ENCODE results near the gene CAPN11.

Gene CAPN11

DNA sequence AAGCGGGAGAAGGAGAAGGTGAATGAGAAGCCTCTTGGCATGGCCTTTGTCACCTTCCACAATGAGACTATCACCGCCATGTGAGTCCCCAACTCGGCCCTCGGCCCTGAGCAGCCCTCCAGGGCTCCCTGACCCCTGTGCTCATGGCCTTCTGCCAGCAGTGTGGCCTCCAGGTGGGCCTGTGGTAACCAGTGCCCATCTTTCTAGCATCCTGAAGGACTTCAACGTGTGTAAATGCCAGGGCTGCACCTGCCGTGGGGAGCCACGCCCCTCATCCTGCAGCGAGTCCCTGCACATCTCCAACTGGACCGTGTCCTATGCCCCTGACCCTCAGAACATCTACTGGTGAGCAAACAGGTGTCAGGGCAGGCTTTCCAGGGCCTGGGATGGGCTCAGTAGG, 10.3 kb upstream of the CAPN11 start:
- DNase-seq (ENCODE audit: extremely low read depth, low read depth): no peak
- TF ChIP-seq, protein P1, sequence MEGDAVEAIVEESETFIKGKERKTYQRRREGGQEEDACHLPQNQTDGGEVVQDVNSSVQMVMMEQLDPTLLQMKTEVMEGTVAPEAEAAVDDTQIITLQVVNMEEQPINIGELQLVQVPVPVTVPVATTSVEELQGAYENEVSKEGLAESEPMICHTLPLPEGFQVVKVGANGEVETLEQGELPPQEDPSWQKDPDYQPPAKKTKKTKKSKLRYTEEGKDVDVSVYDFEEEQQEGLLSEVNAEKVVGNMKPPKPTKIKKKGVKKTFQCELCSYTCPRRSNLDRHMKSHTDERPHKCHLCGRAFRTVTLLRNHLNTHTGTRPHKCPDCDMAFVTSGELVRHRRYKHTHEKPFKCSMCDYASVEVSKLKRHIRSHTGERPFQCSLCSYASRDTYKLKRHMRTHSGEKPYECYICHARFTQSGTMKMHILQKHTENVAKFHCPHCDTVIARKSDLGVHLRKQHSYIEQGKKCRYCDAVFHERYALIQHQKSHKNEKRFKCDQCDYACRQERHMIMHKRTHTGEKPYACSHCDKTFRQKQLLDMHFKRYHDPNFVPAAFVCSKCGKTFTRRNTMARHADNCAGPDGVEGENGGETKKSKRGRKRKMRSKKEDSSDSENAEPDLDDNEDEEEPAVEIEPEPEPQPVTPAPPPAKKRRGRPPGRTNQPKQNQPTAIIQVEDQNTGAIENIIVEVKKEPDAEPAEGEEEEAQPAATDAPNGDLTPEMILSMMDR (IDR thresholded peaks at IDR 0.05; ENCODE audit: low read depth, low read length, missing control alignments): no peak
- no peak overlapping the region for H3K4me3 ChIP-seq (replicated peaks; ENCODE audit: low read depth, low read length)

DNA sequence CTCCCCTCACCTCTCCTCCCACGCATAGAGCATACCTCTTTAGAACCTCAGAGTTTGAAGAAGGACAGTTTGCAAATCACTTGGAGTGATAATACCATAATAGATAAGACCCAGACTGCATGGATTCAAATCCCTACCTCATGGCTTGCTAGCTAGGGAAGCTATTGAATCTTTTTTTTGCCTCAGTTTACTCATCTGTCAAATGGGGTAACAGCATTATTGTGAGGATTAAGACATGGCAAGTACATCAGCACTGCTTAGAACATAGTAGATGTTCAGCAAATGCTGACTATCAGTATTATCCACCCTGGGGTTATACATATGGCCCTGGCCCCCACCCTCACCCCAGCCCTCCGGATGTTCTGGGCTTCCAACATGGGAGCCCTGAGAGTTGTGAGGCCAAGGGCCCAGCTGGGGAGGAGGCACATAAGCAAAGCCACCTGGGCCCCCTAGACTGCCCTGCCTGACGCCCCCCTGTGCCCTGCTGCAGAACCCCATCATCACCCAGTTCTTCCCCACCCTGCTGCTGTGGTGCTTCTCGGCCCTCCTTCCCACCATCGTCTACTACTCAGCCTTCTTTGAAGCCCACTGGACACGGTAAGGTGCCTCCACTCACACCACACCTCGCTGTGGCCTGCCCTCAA, 9.1 kb upstream of the CAPN11 start:
- no peak overlapping the region for H3K4me3 ChIP-seq (replicated peaks; ENCODE audit: low read depth, low read length)
- TF ChIP-seq, protein P1 (IDR thresholded peaks at IDR 0.05; ENCODE audit: low read depth, low read length, missing control alignments): no peak
- no peak for DNase-seq (ENCODE audit: extremely low read depth, low read depth)

DNA sequence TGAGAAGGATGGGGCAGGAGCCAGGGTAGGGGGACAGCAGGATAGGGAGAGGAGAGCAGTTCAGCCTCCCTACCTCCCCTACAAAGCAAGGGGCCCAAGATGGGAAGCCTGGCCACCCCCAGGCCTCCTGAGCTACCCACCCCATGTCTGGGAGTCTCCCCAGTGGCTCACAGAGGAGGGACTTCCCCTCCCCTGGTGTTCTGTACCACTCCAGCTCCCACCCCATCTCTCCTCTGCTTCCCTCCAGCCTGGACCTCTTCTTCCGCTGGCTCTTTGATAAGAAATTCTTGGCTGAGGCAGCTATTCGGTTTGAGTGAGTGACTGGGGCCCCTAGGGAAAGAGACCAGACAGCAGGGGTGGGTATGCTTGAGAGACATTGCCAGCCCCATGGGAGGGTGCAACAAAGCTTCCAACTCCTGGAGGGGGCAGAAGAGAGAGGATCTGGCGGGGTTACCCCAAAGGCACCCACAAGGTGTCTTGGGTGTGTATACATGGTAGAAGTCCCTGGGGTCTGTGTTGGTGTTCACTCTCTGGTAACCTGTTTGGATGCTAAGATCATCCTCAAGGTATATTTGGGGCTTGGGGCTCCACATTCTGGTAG, 8.2 kb upstream of the CAPN11 start:
- TF ChIP-seq, protein P1 (IDR thresholded peaks at IDR 0.05; ENCODE audit: low read depth, low read length, missing control alignments): no peak
- no peak for DNase-seq (ENCODE audit: extremely low read depth, low read depth)

DNA sequence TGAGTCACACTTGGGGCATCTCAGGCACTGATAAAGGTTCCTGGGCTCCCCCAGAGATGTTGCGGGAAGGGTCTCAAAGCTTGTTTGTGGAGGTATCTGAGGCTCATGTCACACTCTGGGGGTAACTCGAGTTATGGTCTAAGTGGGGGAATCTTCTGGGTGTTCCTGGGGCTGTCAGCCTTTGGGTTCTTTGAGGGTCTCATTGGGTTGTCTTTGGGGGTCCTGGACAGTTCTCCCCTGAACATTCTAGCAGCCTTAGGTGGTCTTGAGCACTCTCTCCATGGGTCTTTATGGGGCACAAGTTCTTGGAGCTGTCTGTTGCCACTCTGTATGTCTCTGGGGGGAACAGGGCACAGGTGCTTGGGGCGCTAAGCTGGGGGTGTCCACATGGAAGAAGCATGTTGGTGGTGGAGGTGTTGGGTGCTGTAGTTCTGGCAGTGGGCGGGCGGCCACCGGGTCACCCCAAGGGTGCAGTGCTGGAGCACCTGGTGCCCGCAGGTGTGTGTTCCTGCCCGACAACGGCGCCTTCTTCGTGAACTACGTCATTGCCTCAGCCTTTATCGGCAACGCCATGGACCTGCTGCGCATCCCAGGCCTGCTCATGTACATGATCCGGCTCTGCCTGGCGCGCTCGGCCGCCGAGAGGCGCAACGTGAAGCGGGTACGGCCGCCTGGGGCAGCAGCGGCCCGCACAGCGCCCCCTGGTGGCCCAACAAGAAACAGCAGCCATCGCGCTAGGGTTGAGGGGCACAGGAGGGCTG, 7.1 kb upstream of the CAPN11 start:
- DNase-seq (ENCODE audit: extremely low read depth, low read depth): no peak
- no peak overlapping the region for H3K4me3 ChIP-seq (replicated peaks; ENCODE audit: low read depth, low read length)
- TF ChIP-seq, protein P1 (IDR thresholded peaks at IDR 0.05; ENCODE audit: low read depth, low read length, missing control alignments): peak; percentile 98

More for the DNA sequence above, 8.2 kb upstream of the CAPN11 start:
- H3K4me3 ChIP-seq (replicated peaks; ENCODE audit: low read depth, low read length): no peak overlapping the region

DNA sequence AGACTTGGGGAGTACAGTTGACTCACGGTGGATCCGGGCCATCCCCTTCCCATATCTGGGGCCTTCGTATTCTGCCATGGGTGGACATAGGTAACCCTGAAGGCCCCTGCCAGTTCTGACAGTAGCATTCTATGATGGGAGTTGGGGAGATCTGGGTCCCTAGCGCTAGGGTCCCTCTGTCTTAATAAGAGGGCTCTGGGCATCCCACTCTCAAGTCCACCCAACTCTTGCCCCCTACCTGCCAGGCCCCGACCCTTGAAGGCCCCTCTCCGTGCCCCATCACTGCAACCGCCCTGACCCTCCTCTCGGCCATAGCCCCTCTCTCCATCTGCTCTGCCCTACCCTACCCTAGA, 6.5 kb upstream of the CAPN11 start:
- no peak overlapping the region for H3K4me3 ChIP-seq (replicated peaks; ENCODE audit: low read depth, low read length)
- TF ChIP-seq, protein P1 (IDR thresholded peaks at IDR 0.05; ENCODE audit: low read depth, low read length, missing control alignments): no peak
- DNase-seq (ENCODE audit: extremely low read depth, low read depth): no peak

DNA sequence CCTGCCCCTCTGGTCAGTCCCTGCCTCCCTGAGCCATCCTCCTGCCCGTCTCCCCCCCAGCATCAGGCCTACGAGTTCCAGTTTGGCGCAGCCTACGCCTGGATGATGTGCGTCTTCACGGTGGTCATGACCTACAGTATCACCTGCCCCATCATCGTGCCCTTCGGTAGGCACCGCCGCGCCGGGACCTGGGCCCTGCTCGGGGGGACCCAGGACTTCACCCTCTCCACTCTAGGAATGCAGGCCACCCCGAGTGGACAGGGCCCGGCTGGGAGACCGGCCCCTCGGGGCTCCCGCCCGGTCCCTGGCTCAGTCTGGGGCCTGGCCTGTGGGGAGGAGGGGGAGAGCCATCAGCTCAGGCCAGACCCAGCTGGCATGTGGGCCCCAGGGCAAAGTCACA, 6.1 kb upstream of the CAPN11 start:
- TF ChIP-seq, protein P1 (IDR thresholded peaks at IDR 0.05; ENCODE audit: low read depth, low read length, missing control alignments): no peak
- H3K4me3 ChIP-seq (replicated peaks; ENCODE audit: low read depth, low read length): no peak overlapping the region
- DNase-seq (ENCODE audit: extremely low read depth, low read depth): no peak
